ENCODE data around the gene COL9A1.

Gene COL9A1

GRCh38 chr6:70292193-70292592 lies 10.7 kb downstream of the COL9A1 start:
- Histone ChIP-seq H3K9me3 (replicated peaks; ENCODE audit: insufficient read depth, low read length) (no peaks in the 10 kb centered on the region), H4K20me1 (ENCODE audit: insufficient read depth, low read length) (no peaks in the 10 kb centered on the region), H3F3A (ENCODE audit: insufficient read depth, low read length) (no peaks in the 10 kb centered on the region), H3K27me3 (replicated peaks; ENCODE audit: insufficient read depth, low read length) (no peaks in the 10 kb centered on the region), H3K9ac (ENCODE audit: low read length) (no peak overlapping the region), H3K9me2 (replicated peaks; ENCODE audit: insufficient read depth, low read length) (no peaks in the 10 kb centered on the region), H3K4me2 (ENCODE audit: low read depth, low read length) (no peak overlapping the region), H3K4me1 (ENCODE audit: low read length) (no peaks in the 10 kb centered on the region), H3K4me3 (ENCODE audit: low read length) (no peak overlapping the region), H3K79me2 (ENCODE audit: low read length) (no peaks in the 10 kb centered on the region), H3K27ac (ENCODE audit: low read length) (no peak overlapping the region), H3K36me3 (replicated peaks; ENCODE audit: insufficient read depth, low read length) (no peaks in the 10 kb centered on the region), H2AFZ (ENCODE audit: low read length) (no peak overlapping the region)
- TF ChIP-seq EZH2phosphoT487 (IDR thresholded peaks at IDR 0.05; ENCODE audit: low read length) (no peak), EZH2 (optimal IDR thresholded peaks at IDR 0.05; ENCODE audit: low read depth, low read length) (no peak)
- TF ChIP-seq, protein P1, sequence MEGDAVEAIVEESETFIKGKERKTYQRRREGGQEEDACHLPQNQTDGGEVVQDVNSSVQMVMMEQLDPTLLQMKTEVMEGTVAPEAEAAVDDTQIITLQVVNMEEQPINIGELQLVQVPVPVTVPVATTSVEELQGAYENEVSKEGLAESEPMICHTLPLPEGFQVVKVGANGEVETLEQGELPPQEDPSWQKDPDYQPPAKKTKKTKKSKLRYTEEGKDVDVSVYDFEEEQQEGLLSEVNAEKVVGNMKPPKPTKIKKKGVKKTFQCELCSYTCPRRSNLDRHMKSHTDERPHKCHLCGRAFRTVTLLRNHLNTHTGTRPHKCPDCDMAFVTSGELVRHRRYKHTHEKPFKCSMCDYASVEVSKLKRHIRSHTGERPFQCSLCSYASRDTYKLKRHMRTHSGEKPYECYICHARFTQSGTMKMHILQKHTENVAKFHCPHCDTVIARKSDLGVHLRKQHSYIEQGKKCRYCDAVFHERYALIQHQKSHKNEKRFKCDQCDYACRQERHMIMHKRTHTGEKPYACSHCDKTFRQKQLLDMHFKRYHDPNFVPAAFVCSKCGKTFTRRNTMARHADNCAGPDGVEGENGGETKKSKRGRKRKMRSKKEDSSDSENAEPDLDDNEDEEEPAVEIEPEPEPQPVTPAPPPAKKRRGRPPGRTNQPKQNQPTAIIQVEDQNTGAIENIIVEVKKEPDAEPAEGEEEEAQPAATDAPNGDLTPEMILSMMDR (IDR thresholded peaks at IDR 0.05; ENCODE audit: low read length), result no peak
- no peak for DNase-seq

GRCh38 chr6:70289299-70289698 lies 13.6 kb downstream of the COL9A1 start:
- Histone ChIP-seq H3K27me3 (replicated peaks; ENCODE audit: insufficient read depth, low read length) (no peaks in the 10 kb centered on the region), H3F3A (ENCODE audit: insufficient read depth, low read length) (no peaks in the 10 kb centered on the region)

GRCh38 chr6:70286905-70287304 lies 16.0 kb downstream of the COL9A1 start:
- DNase-seq, result no peak
- no peaks in the 10 kb centered on the region for H3K9me3 ChIP-seq (replicated peaks; ENCODE audit: insufficient read depth, low read length)
- H3K9ac ChIP-seq (ENCODE audit: low read length), result no peak overlapping the region
- no peak overlapping the region for H2AFZ ChIP-seq (ENCODE audit: low read length)
- H3K4me1 ChIP-seq (ENCODE audit: low read length), result no peaks in the 10 kb centered on the region
- H3K27ac ChIP-seq (ENCODE audit: low read length), result no peak overlapping the region
- H3F3A ChIP-seq (ENCODE audit: insufficient read depth, low read length), result no peaks in the 10 kb centered on the region
- H4K20me1 ChIP-seq (ENCODE audit: insufficient read depth, low read length), result no peaks in the 10 kb centered on the region
- H3K79me2 ChIP-seq (ENCODE audit: low read length), result no peaks in the 10 kb centered on the region
- no peaks in the 10 kb centered on the region for H3K27me3 ChIP-seq (replicated peaks; ENCODE audit: insufficient read depth, low read length)
- TF ChIP-seq EZH2 (optimal IDR thresholded peaks at IDR 0.05; ENCODE audit: low read depth, low read length) (no peak), EZH2phosphoT487 (IDR thresholded peaks at IDR 0.05; ENCODE audit: low read length) (no peak)
- TF ChIP-seq, protein P1 (IDR thresholded peaks at IDR 0.05; ENCODE audit: low read length), result no peak
- H3K4me2 ChIP-seq (ENCODE audit: low read depth, low read length), result no peak overlapping the region
- no peaks in the 10 kb centered on the region for H3K36me3 ChIP-seq (replicated peaks; ENCODE audit: insufficient read depth, low read length)
- no peaks in the 10 kb centered on the region for H3K9me2 ChIP-seq (replicated peaks; ENCODE audit: insufficient read depth, low read length)
- H3K4me3 ChIP-seq (ENCODE audit: low read length), result no peak overlapping the region

More at GRCh38 chr6:70289299-70289698, 13.6 kb downstream of the COL9A1 start:
- Histone ChIP-seq H2AFZ (ENCODE audit: low read length) (no peak overlapping the region), H3K79me2 (ENCODE audit: low read length) (no peaks in the 10 kb centered on the region), H3K4me3 (ENCODE audit: low read length) (no peak overlapping the region), H3K9ac (ENCODE audit: low read length) (no peak overlapping the region), H3K4me2 (ENCODE audit: low read depth, low read length) (no peak overlapping the region), H3K9me3 (replicated peaks; ENCODE audit: insufficient read depth, low read length) (no peaks in the 10 kb centered on the region), H3K36me3 (replicated peaks; ENCODE audit: insufficient read depth, low read length) (no peaks in the 10 kb centered on the region), H3K9me2 (replicated peaks; ENCODE audit: insufficient read depth, low read length) (no peaks in the 10 kb centered on the region), H4K20me1 (ENCODE audit: insufficient read depth, low read length) (no peaks in the 10 kb centered on the region), H3K4me1 (ENCODE audit: low read length) (no peaks in the 10 kb centered on the region), H3K27ac (ENCODE audit: low read length) (no peak overlapping the region)
- TF ChIP-seq EZH2phosphoT487 (IDR thresholded peaks at IDR 0.05; ENCODE audit: low read length) (no peak), EZH2 (optimal IDR thresholded peaks at IDR 0.05; ENCODE audit: low read depth, low read length) (no peak)
- TF ChIP-seq, protein P1 (IDR thresholded peaks at IDR 0.05; ENCODE audit: low read length), result no peak
- DNase-seq, result no peak
